Left ventricle myocardium inferior (tissue), 1 donor: ENCODE results near the gene ZNF525. TPM values are rescaled to one million over a fixed set of nuclear protein-coding genes. Genes with fewer than 3 reads are reported as not detected.
"Not testable (repeated sequence)": the region's sequence is repeated elsewhere in the genome, so short reads cannot be mapped to it uniquely, and the experiment has no call there.

Source experiments
- DNase-seq: peaks from one replicate; pipeline ENCODE4 v3.0.0-alpha.2; 2020
- H3K27ac ChIP-seq: fragments of 200-600 bp; replicated peaks from 2 replicates; pipeline ENCODE4 v1.8.0; 2021
- H3K27me3 ChIP-seq: fragments of 200-600 bp; 2 replicates; pipeline ENCODE4 v1.8.0; 2021; ENCODE audit warnings: low read depth
- H3K36me3 ChIP-seq: fragments of 200-600 bp; 2 replicates; pipeline ENCODE4 v1.8.0; 2021
- H3K4me1 ChIP-seq: fragments of 200-600 bp; 2 replicates; pipeline ENCODE4 v1.8.0; 2021
- H3K4me3 ChIP-seq: fragments of 200-600 bp; 2 replicates; pipeline ENCODE4 v1.8.0; 2021; ENCODE audit warnings: mild to moderate bottlenecking, moderate library complexity
- H3K9me3 ChIP-seq: fragments of 200-600 bp; replicated peaks from 2 replicates; pipeline ENCODE4 v1.8.0; 2021
- CTCF ChIP-seq: fragments of 200-600 bp; IDR thresholded peaks from 2 replicates; pipeline ENCODE4 v1.8.0; 2021; ENCODE audit warnings: antibody characterized with exemption, mild to moderate bottlenecking, borderline replicate concordance
- intact Hi-C: fragments of 100-400 bp; cut with micrococcal nuclease; formaldehyde crosslinking; loops from one replicate; pipeline ENCODE4 v1.11.0; 2022
- long read RNA-seq: library from polyadenylated mRNA; unstranded; transcript quantifications from one replicate; pipeline ENCODE4 v2.0.0, GENCODE V29; 2021
- total RNA-seq: library from RNA; stranded (reverse); fragmentation: NEBNext Ultra II Directional; extraction: Animal tissue kit (Norgen Biotek cat#: 25700); gene quantifications from one replicate; pipeline ENCODE4 v1.2.1, GENCODE V29; 2021
- donor health status: DM: no; HTN: yes; CAD: no; lungs with severe emphysema.

Gene ZNF525
- total RNA-seq = 4.3 TPM
- long read RNA-seq, partial matches to known transcripts = 0 of 3 reads
- long read RNA-seq, other reads (novel, unspliced or antisense) = 1 of 3 reads

DNA sequence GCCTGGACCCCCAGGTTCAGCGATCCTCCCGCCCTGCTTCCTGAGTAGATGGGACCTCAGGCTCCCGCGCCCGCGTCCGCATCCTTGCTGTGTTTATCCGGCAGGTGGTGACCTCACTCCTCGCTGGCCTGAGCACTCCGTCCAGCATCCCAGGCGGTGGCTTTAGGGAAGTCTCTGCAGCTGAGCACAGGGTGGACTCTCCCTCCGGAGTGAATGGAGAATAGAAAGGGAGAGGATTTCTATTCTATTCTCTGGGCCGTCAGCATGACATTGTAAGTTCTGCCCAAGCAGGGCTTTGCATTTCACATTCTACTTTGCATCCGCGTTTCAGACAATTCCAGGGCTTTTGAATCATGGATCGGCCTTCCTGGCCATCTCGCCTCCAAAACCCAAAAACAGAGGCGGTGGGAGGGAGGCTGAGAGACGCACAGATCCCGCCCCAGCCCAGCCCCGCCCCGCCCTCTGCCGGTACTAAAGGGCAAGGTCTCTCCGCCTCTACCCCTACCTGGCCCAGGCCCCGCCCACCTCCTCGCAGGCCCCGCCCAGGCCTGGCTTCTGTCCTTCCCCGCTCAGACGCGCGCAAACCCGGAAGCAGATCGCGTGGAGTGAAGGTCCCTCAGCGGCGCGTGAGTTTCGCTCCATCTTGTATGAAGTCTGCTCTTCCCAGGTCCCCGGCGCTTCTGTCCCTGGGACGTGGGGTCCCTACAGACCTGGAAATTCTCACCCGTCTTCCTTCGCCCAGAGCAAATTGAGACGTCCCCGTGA is at the start of gene ZNF525:
Gene ZNF525, plus strand, starts transcription at position 572 of the 765 bp plus-strand sequence. CDS start 6,577 bp downstream, outside the sequence.
- Histone ChIP-seq H3K9me3 (peaks cover under 1% of the 10 kb centered on the region), H3K27ac (peak within 1 kb of the TSS; percentile 68), H3K4me1 (peaks cover 12% of the 10 kb centered on the region), H3K27me3 (no peaks in the 10 kb centered on the region), H3K36me3 (no peaks in the 10 kb centered on the region), H3K4me3 (peak within 1 kb of the TSS; percentile 86)
- TF ChIP-seq CTCF = peak; percentile 46
- DNase-seq = peak; percentile 89
- intact Hi-C loops = no loop called here

- peak overlapping the region; percentile 50 for H3K4me3 ChIP-seq
- no peak for TF ChIP-seq CTCF
- no peak overlapping the region for H3K27ac ChIP-seq
- DNase-seq = peak; percentile 70
- H3K9me3 ChIP-seq = peaks cover 41% of the 10 kb centered on the region
- H3K27me3 ChIP-seq = peaks cover 48% of the 10 kb centered on the region
- no peaks in the 10 kb centered on the region for H3K36me3 ChIP-seq
- H3K4me1 ChIP-seq = peaks cover 13% of the 10 kb centered on the region
- intact Hi-C loops = no loop called here
Observed at GRCh38 chr19:53328967-53329366, 36.5 kb upstream of the ZNF525 start.

DNA sequence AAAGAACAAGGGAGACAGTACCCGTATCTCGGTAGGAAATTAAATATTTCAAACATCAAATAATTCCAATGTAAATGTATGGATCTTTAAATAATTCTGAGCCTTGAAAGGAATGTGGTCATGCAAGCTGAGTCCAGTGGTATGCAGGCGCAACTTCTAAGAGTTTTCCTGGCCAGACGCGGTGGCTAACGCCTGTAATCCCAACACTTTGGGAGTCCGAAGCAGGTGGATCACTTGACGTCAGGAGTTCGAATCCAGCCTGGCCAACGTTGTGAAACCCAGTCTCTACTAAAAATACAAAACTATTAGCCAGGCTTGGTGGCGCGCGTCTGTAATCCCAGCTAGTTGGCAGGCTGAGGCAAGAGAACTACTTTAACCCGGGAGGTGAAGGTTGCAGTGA is 33.0 kb upstream of the ZNF525 start:
- H3K9me3 ChIP-seq = peaks cover 24% of the 10 kb centered on the region
- no peak for DNase-seq
- no peaks in the 10 kb centered on the region for H3K36me3 ChIP-seq
- intact Hi-C loops = no loop called here
- H3K4me1 ChIP-seq = peaks cover 23% of the 10 kb centered on the region
- H3K4me3 ChIP-seq = peak overlapping the region; percentile 95
- TF ChIP-seq CTCF = no peak
- H3K27me3 ChIP-seq = peaks cover 15% of the 10 kb centered on the region
- peak overlapping the region; percentile 82 for H3K27ac ChIP-seq

GRCh38 chr19:53333066-53333462 is 32.4 kb upstream of the ZNF525 start:
- H3K4me3 ChIP-seq = peak overlapping the region; percentile 95
- intact Hi-C loops = no loop called here
- peaks cover 9% of the 10 kb centered on the region for H3K27me3 ChIP-seq
- peaks cover 23% of the 10 kb centered on the region for H3K4me1 ChIP-seq
- H3K9me3 ChIP-seq = peaks cover 18% of the 10 kb centered on the region
- H3K36me3 ChIP-seq = peaks cover 2% of the 10 kb centered on the region
- no peak for TF ChIP-seq CTCF
- peak; percentile 38 for DNase-seq
- H3K27ac ChIP-seq = peak overlapping the region; percentile 82

- Histone ChIP-seq H3K4me1 (peaks cover 23% of the 10 kb centered on the region), H3K4me3 (peak within 1 kb of the TSS; percentile 95), H3K36me3 (peaks cover 7% of the 10 kb centered on the region), H3K27ac (peak within 1 kb of the TSS; percentile 82), H3K27me3 (peaks cover 3% of the 10 kb centered on the region), H3K9me3 (peaks cover 13% of the 10 kb centered on the region)
- peak; percentile 93 for DNase-seq
- intact Hi-C loops = no loop called here
- TF ChIP-seq CTCF = no peak
Observed at GRCh38 chr19:53333463-53334449, 31.7 kb upstream of the ZNF525 start, which contains the start of gene ZNF845. Gene ZNF845 (plus strand): TSS chr19:53333749. CDS start chr19:53341308, 7,559 bp downstream.

DNA sequence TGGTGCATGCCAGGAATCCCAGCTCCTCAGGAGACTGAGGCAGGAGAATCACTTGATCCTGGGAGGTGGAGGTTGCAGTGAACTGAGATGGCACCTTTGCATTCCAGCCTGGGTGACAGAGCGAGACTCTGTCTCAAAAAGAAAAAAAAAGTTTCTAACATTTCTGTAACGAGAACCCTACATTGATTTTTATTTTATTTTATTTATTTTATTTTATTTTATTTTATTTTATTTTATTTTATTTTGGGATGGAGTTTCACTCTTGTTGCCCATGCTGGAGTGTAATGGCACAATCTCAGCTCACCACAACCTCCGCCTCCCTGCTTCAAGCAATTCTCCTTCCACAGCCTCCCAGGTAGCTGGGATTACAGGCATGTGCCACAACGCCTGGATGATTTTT is 21.1 kb upstream of the ZNF525 start:
- H3K27me3 ChIP-seq, DNase-seq, H3K4me3 ChIP-seq, H3K27ac ChIP-seq, H3K4me1 ChIP-seq, intact Hi-C loops: not testable (repeated sequence)
- peaks cover 99% of the 10 kb centered on the region for H3K36me3 ChIP-seq
- peaks cover 92% of the 10 kb centered on the region for H3K9me3 ChIP-seq
